GM23248 (cell line): ENCODE measurements around the gene ENO2.

ENCODE experiments used
- EZH2 ChIP-seq: fragments of 200-600 bp; sonication (generic); IDR thresholded peaks from 2 replicates; pipeline ENCODE4 v1.6.1; 2018; ENCODE audit warnings: antibody characterized with exemption, mild to moderate bottlenecking; ENCODE audit not compliant: insufficient read depth, poor library complexity, severe bottlenecking
- EZH2phosphoT487 ChIP-seq: fragments of 200-600 bp; sonication (generic); IDR thresholded peaks from 2 replicates; pipeline ENCODE4 v1.6.1; 2018; ENCODE audit warnings: antibody characterized with exemption, moderate library complexity, mild to moderate bottlenecking, low read depth; ENCODE audit not compliant: insufficient read depth

- no peak for TF ChIP-seq EZH2
- TF ChIP-seq EZH2phosphoT487: no peak
Measured at GRCh38 chr12:6899427-6899826, 15.0 kb upstream of the ENO2 start.
